ENCODE results near the gene SLC35E1.
A peak's percentile ranks its signal among the peaks of the same experiment; 100 is the strongest.

GRCh38 chr19:16587833-16588823, 15.9 kb upstream of the SLC35E1 start:
- no peak for TF ChIP-seq CTCF (IDR thresholded peaks at IDR 0.05)
- no peak for TF ChIP-seq ATF6 (CRISPR knock-in tag; IDR thresholded peaks at IDR 0.05)
- TF ChIP-seq CREM (CRISPR knock-in tag; IDR thresholded peaks at IDR 0.05): no peak
- TF ChIP-seq TEAD4 (CRISPR knock-in tag; IDR thresholded peaks at IDR 0.05): no peak
- TF ChIP-seq ZNF317 (CRISPR knock-in tag; IDR thresholded peaks at IDR 0.05; ENCODE audit: borderline replicate concordance, low read depth): no peak
- TF ChIP-seq IRF1 (CRISPR knock-in tag; IDR thresholded peaks at IDR 0.05): no peak
- no peak for TF ChIP-seq ETV6 (CRISPR knock-in tag; IDR thresholded peaks at IDR 0.05)
- TF ChIP-seq PRDM15 (CRISPR knock-in tag; IDR thresholded peaks at IDR 0.05): no peak
- 0 out of 2 replicates have a peak, but pooled peaks have one; percentile 30 for TF ChIP-seq MAX (CRISPR knock-in tag; IDR thresholded peaks at IDR 0.05)
- TF ChIP-seq USF1 (CRISPR knock-in tag; IDR thresholded peaks at IDR 0.05): no peak
- TF ChIP-seq SP1 (CRISPR knock-in tag; conservative IDR thresholded peaks at IDR 0.05): no peak
- no peak for TF ChIP-seq E2F1 (CRISPR knock-in tag; IDR thresholded peaks at IDR 0.05)
- no peak for TF ChIP-seq ELF4 (CRISPR knock-in tag; IDR thresholded peaks at IDR 0.05; ENCODE audit: low read depth)
